GM12878 (cell line): Measurements from ENCODE around the gene SLC2A2. TPM values are rescaled to one million over a fixed set of nuclear protein-coding genes. Genes with fewer than 3 reads are reported as not detected.

Source experiments
- ATAC-seq: fragments of 200-7000 bp; cut with Tn5 transposase; 3 replicates; pipeline ENCODE4 v1.9.1; 2020; ENCODE audit warnings: mild to moderate bottlenecking, moderate library complexity
- BruUV-seq: library from RNA; stranded (reverse); fragments of 400-500 nt; replicated peaks from 2 replicates; lab custom pipeline; 2021; lab: Mats Ljungman, UMichigan
- CTCF ChIA-PET: fragments of 300-600 bp; sonication (Branson Sonifier 250); formaldehyde crosslinking; extraction: SDS; loops from one replicate; lab custom pipeline; 2021; ENCODE audit warnings: inconsistent platforms; lab: Yijun Ruan, JAX
- POLR2A ChIA-PET: fragments of 350-600 bp; formaldehyde crosslinking; extraction: SDS; loops from one replicate; lab custom pipeline; 2021; ENCODE audit warnings: inconsistent platforms; lab: Charles Lee
- RAD21 ChIA-PET: fragments of 300-600 bp; sonication (Branson Sonifier 250); formaldehyde crosslinking; loops from one replicate; lab custom pipeline; 2023; ENCODE audit warnings: antibody characterized with exemption; ENCODE audit not compliant: unreplicated experiment; lab: Charles Lee
- SMC1A ChIA-PET: fragments of 300-600 bp; sonication (Branson Sonifier 250); formaldehyde crosslinking; loops from one replicate; lab custom pipeline; 2023; ENCODE audit not compliant: unreplicated experiment, uncharacterized antibody; lab: Charles Lee
- DNase-seq: peaks from one replicate; pipeline ENCODE4 v3.0.0-alpha.2; 2011; ENCODE audit warnings: low read depth, low spot score
- FAIRE-seq: peaks from 3 replicates; lab custom pipeline; 2011; peaks lifted over from hg19 to GRCh38; lab: Jason Lieb, UNC
- H2AFZ ChIP-seq: 2 replicates; pipeline ENCODE4 v1.6.0; 2011; ENCODE audit warnings: low read depth, low read length, control low read depth; ENCODE audit not compliant: control insufficient read depth
- H3K27ac ChIP-seq: 2 replicates; pipeline ENCODE4 v1.5.1; 2011; ENCODE audit warnings: control low read depth; ENCODE audit not compliant: control insufficient read depth, insufficient read depth
- H3K27me3 ChIP-seq, 2 experiments: replicated peaks in 1 of 2; 2 replicates each; pipeline versions ENCODE4 v1.6.0 to v1.6.1; 2011; ENCODE audit warnings: low read length in 1 of 2; ENCODE audit not compliant: control insufficient read depth in 2 of 2, insufficient read depth in 2 of 2
- H3K36me3 ChIP-seq, 2 experiments: 2 replicates each; pipeline ENCODE4 v1.5.1; 2011; ENCODE audit warnings: low read length in 1 of 2; ENCODE audit not compliant: control insufficient read depth in 2 of 2, insufficient read depth in 2 of 2
- H3K4me1 ChIP-seq: 2 replicates; pipeline ENCODE4 v1.6.1; 2011; ENCODE audit warnings: mild to moderate bottlenecking, low read length, moderate library complexity, mixed read lengths; ENCODE audit not compliant: control insufficient read depth, insufficient read depth
- H3K4me2 ChIP-seq: 2 replicates; pipeline ENCODE4 v1.6.0; 2011; ENCODE audit warnings: control low read depth; ENCODE audit not compliant: control insufficient read depth, insufficient read depth
- H3K4me3 ChIP-seq: fragments of 200-600 bp; sonication (generic); 2 replicates; pipeline ENCODE4 v1.5.1; 2016
- H3K79me2 ChIP-seq: 2 replicates; pipeline ENCODE4 v1.6.0; 2011; ENCODE audit warnings: low read length; ENCODE audit not compliant: control insufficient read depth, insufficient read depth
- H3K9ac ChIP-seq: 2 replicates; pipeline ENCODE4 v1.8.0; 2011; ENCODE audit warnings: low read length, control low read depth, mixed read lengths; ENCODE audit not compliant: control insufficient read depth, insufficient read depth
- H3K9me3 ChIP-seq: replicated peaks from 3 replicates; pipeline ENCODE4 v1.5.1; 2011; ENCODE audit warnings: mild to moderate bottlenecking, low read length; ENCODE audit not compliant: control insufficient read depth, insufficient read depth
- H4K20me1 ChIP-seq: 2 replicates; pipeline ENCODE4 v1.6.0; 2011; ENCODE audit not compliant: control insufficient read depth, insufficient read depth
- CREM ChIP-seq: IDR thresholded peaks from 2 replicates; pipeline ENCODE4 v1.6.1; 2014; ENCODE audit warnings: antibody characterized with exemption, low read depth
- EED ChIP-seq: sonication (generic); IDR thresholded peaks from 2 replicates; pipeline ENCODE4 v1.6.1; 2016; ENCODE audit warnings: antibody characterized with exemption, low read depth
- EZH2 ChIP-seq: IDR thresholded peaks from 2 replicates; pipeline ENCODE4 v1.6.1; 2012; ENCODE audit warnings: low read depth, mild to moderate bottlenecking, control low read depth, inconsistent platforms, low read length, borderline replicate concordance; ENCODE audit not compliant: control insufficient read depth
- HCFC1 ChIP-seq: fragments of 150-350 bp; IDR thresholded peaks from 2 replicates; pipeline ENCODE4 v1.6.1; 2014; ENCODE audit warnings: low read length
- IKZF2 ChIP-seq, 2 experiments: fragments of 450-650 bp; IDR thresholded peaks; 2 replicates each; pipeline ENCODE4 v1.6.1; 2017; ENCODE audit warnings: mild to moderate bottlenecking in 2 of 2, moderate library complexity in 2 of 2
- PML ChIP-seq: IDR thresholded peaks from 2 replicates; pipeline ENCODE4 v1.6.1; 2012; ENCODE audit warnings: low read length, inconsistent platforms
- RB1 ChIP-seq: fragments of 450-650 bp; formaldehyde crosslinking; IDR thresholded peaks from 2 replicates; pipeline ENCODE4 v1.6.1; 2017; ENCODE audit warnings: mild to moderate bottlenecking, borderline replicate concordance
- RFX5 ChIP-seq: IDR thresholded peaks from 2 replicates; pipeline ENCODE4 v1.6.1; 2011; ENCODE audit warnings: low read depth, low read length, improper control_type of control experiment
- SMC3 ChIP-seq: IDR thresholded peaks from 2 replicates; pipeline ENCODE4 v1.6.1; 2011; ENCODE audit warnings: low read length, improper control_type of control experiment, borderline replicate concordance
- ZBED1 ChIP-seq: IDR thresholded peaks from 2 replicates; pipeline ENCODE4 v1.6.1; 2016; ENCODE audit warnings: borderline replicate concordance
- WGBS: methylation state at CpG from one replicate; pipeline ENCODE4 v1.1.6; 2016; ENCODE audit warnings: low lambda C conversion rate; ENCODE audit not compliant: insufficient replicate concordance, insufficient coverage; ENCODE audit errors: missing lambda C conversion rate; 5-methylcytosine and 5-hydroxymethylcytosine counted together
- in situ Hi-C: fragments of 300-500 bp; cut with MboI; formaldehyde crosslinking; loops from 9 replicates; pipeline ENCODE4 v1.14.3; 2018; ENCODE audit warnings: mixed read lengths
- intact Hi-C: fragments of 100-400 bp; cut with micrococcal nuclease; formaldehyde crosslinking; loops from one replicate; pipeline ENCODE4 v1.14.2; 2022; ENCODE audit not compliant: unreplicated experiment
- polyA plus RNA-seq, 11 experiments: library from polyadenylated mRNA; depleted of rRNA in 4 of 11; unstranded in 6 of 11; stranded (reverse) in 5 of 11; fragments of >200 nt; fragmentation: Nextera tagmentation in 4 of 11; fragmentation: Illumina TruSeq in 1 of 11; extraction: Ambion mirVana in 4 of 11; extraction: Trizol in 1 of 11; gene quantifications; 1 replicate in 1 of 11; 2 replicates in 10 of 11; pipeline versions ENCODE4 v1.2.1 to v1.2.3, GENCODE V29; 2011 to 2016; ENCODE audit warnings: inconsistent platforms in 2 of 11, missing spikeins in 2 of 11, low read depth in 1 of 11
- total RNA-seq, 4 experiments: library from RNA; depleted of rRNA in 3 of 4; stranded (reverse); fragments of >200 nt in 3 of 4; fragmentation: Illumina TruSeq in 1 of 4; extraction: Trizol in 1 of 4; gene quantifications; 2 replicates each; pipeline versions ENCODE4 v1.2.1 to v1.2.3, GENCODE V29; 2013 to 2021

Gene SLC2A2
- total and polyA plus RNA-seq, 10 of the 15 experiments (the other 5 are each of a cell fraction or from before 2014, with no cell fraction given) = 0.04 to 0.10 (median 0.04) TPM; not detected in 7

- BruUV-seq = no TSS peak
- Histone ChIP-seq H3K4me2 (no peak overlapping the region), H2AFZ (no peak overlapping the region), H3K4me1 (no peaks in the 10 kb centered on the region), H3K4me3 (no peak overlapping the region), H3K9ac (no peak overlapping the region), H3K27me3 (no peaks in the 10 kb centered on the region), H4K20me1 (no peaks in the 10 kb centered on the region), H3K36me3 (peaks cover 0 to 24% of the 10 kb centered on the region in 2 experiments; a peak in 3 of 4 replicates), H3K9me3 (no peaks in the 10 kb centered on the region), H3K79me2 (no peaks in the 10 kb centered on the region), H3K27ac (no peak overlapping the region)
- ATAC-seq (no peak), FAIRE-seq (no peak), DNase-seq (no peak)
- ChIA-PET SMC1A (interaction anchor here (0.9 to 1.5 kb wide), 3 partner anchors 11 to 22 kb away, joined by 3 to 5 read pairs (median 5); no protein-coding TSS in a partner anchor), RAD21 (interaction anchor here (1.0 kb wide), 1 partner anchor 505 kb away, joined by 3 read pairs; no protein-coding TSS in a partner anchor), CTCF (interaction anchor here (0.7 to 2.7 kb wide), 4 partner anchors 12 to 711 kb away, joined by 3 to 11 read pairs (median 6); no protein-coding TSS in a partner anchor), POLR2A (no interaction called here)
- WGBS = 100% methylated on average over 1 of the region's 1 CpG
- intact Hi-C loops = no loop called here
- TF ChIP-seq CREM (no peak), HCFC1 (no peak), EED (no peak), PML (no peak), EZH2 (no peak), ZBED1 (no peak), RFX5 (no peak), SMC3 (no peak), RB1 (no peak), IKZF2 (IDR thresholded peaks at IDR 0.05) (no peak)
- in situ Hi-C loops = no loop called here
These were observed 35.2 kb upstream of the SLC2A2 start for GRCh38 chr3:171061749-171062148.
